Subcutaneous abdominal adipose tissue (tissue), 5 donors: ENCODE results near the gene PMEL.
A peak's percentile ranks its signal among the peaks of the same experiment; 100 is the strongest.
"Not testable (repeated sequence)": the region's sequence is repeated elsewhere in the genome, so short reads cannot be mapped to it uniquely, and the experiment has no call there.

Experiments
- H3K27ac ChIP-seq: one replicate; pipeline ENCODE4 v1.7.0; 2013; ENCODE audit warnings: low read depth, mild to moderate bottlenecking, inconsistent platforms, low read length, moderate library complexity
- H3K27me3 ChIP-seq, 5 donors: one replicate each; pipeline ENCODE4 v1.7.0; 2013; ENCODE audit warnings: low read length in 5 of 5, inconsistent platforms in 1 of 5; ENCODE audit not compliant: control insufficient read depth in 5 of 5, insufficient read depth in 4 of 5
- H3K36me3 ChIP-seq, 5 donors: one replicate each; pipeline ENCODE4 v1.7.0; 2013; ENCODE audit warnings: low read length in 5 of 5; ENCODE audit not compliant: control insufficient read depth in 5 of 5, insufficient read depth in 5 of 5
- H3K4me1 ChIP-seq, 5 donors: one replicate each; pipeline ENCODE4 v1.7.0; 2013; ENCODE audit warnings: low read length in 5 of 5, mild to moderate bottlenecking in 3 of 5, moderate library complexity in 1 of 5; ENCODE audit not compliant: control insufficient read depth in 5 of 5, insufficient read depth in 5 of 5
- H3K4me3 ChIP-seq, 5 donors: one replicate each; pipeline ENCODE4 v1.7.0; 2013; ENCODE audit warnings: low read length in 5 of 5, low read depth in 1 of 5
- H3K9ac ChIP-seq, 5 donors: one replicate each; pipeline ENCODE4 v1.7.0; 2013; ENCODE audit warnings: low read length in 5 of 5, mild to moderate bottlenecking in 4 of 5, moderate library complexity in 3 of 5
- H3K9me3 ChIP-seq, 5 donors: one replicate each; pipeline ENCODE4 v1.7.0; 2013; ENCODE audit warnings: low read length in 5 of 5; ENCODE audit not compliant: control insufficient read depth in 5 of 5
- donor health status: healthy.
- donor health status: healthy.
- donor health status: healthy.
- donor health status: healthy.
- donor health status: healthy.

Gene PMEL

GRCh38 chr12:55965941-55966407, at the start of gene PMEL:
TSS of gene PMEL (minus strand) at chr12:55966042. CDS start at chr12:55966011, 31 bp downstream.
- H3K9me3 ChIP-seq = no peaks in the 10 kb centered on the region
- peak within 1 kb of the TSS; percentile 86 to 92 (median 90) for H3K4me3 ChIP-seq
- peak within 1 kb of the TSS; percentile 80 to 89 (median 86) for H3K9ac ChIP-seq
- peaks cover 0 to 21% (median 17%) of the 10 kb centered on the region in 5 donors for H3K4me1 ChIP-seq
- H3K27me3 ChIP-seq = no peaks in the 10 kb centered on the region
- peaks cover 0 to 4% (median under 1%) of the 10 kb centered on the region in 5 donors for H3K36me3 ChIP-seq
- H3K27ac ChIP-seq = peak within 1 kb of the TSS; percentile 61

GRCh38 chr12:56014205-56014604, 48.4 kb upstream of the PMEL start:
- peaks cover 0 to 14% (median 12%) of the 10 kb centered on the region in 5 donors for H3K4me1 ChIP-seq
- no peak overlapping the region for H3K4me3 ChIP-seq
- no peaks in the 10 kb centered on the region for H3K9me3 ChIP-seq
- no peak overlapping the region for H3K9ac ChIP-seq
- no peaks in the 10 kb centered on the region for H3K27me3 ChIP-seq
- H3K36me3 ChIP-seq = peaks cover 0 to 12% (median 6%) of the 10 kb centered on the region in 5 donors
- no peak overlapping the region for H3K27ac ChIP-seq

GRCh38 chr12:56013482-56013881, 47.6 kb upstream of the PMEL start:
- H3K4me1 ChIP-seq = peaks cover 0 to 19% (median 17%) of the 10 kb centered on the region in 5 donors
- no peak overlapping the region for H3K9ac ChIP-seq
- H3K27me3 ChIP-seq = no peaks in the 10 kb centered on the region
- H3K4me3 ChIP-seq = no peak overlapping the region
- H3K9me3 ChIP-seq = no peaks in the 10 kb centered on the region
- peaks cover 0 to 9% (median 5%) of the 10 kb centered on the region in 5 donors for H3K36me3 ChIP-seq
- no peak overlapping the region for H3K27ac ChIP-seq

- Histone ChIP-seq H3K4me1 (peaks cover 1 to 32% (median 30%) of the 10 kb centered on the region in 5 donors), H3K27ac (no peak overlapping the region), H3K9me3 (no peaks in the 10 kb centered on the region), H3K9ac (no peak overlapping the region), H3K4me3 (no peak overlapping the region), H3K36me3 (peaks cover 0 to 3% (median 0%) of the 10 kb centered on the region in 5 donors), H3K27me3 (no peaks in the 10 kb centered on the region)
Observed at GRCh38 chr12:56011509-56012090, 45.8 kb upstream of the PMEL start.

GRCh38 chr12:56010111-56010570, 44.3 kb upstream of the PMEL start:
- H3K27me3 ChIP-seq = no peaks in the 10 kb centered on the region
- H3K36me3 ChIP-seq = peaks cover 0 to 3% (median 0%) of the 10 kb centered on the region in 5 donors
- H3K27ac ChIP-seq = peak overlapping the region; percentile 91
- peaks cover 1 to 32% (median 30%) of the 10 kb centered on the region in 5 donors for H3K4me1 ChIP-seq
- peak overlapping the region in 1 of 5 donors; percentile 26 for H3K4me3 ChIP-seq
- H3K9ac ChIP-seq = peak overlapping the region in 3 of 5 donors; percentile 5 to 54 (median 42)
- H3K9me3 ChIP-seq = no peaks in the 10 kb centered on the region

GRCh38 chr12:56007564-56008559, 42.0 kb upstream of the PMEL start:
- peaks cover 1 to 32% (median 30%) of the 10 kb centered on the region in 5 donors for H3K4me1 ChIP-seq
- H3K27me3 ChIP-seq = no peaks in the 10 kb centered on the region
- H3K9ac ChIP-seq = peak overlapping the region in 4 of 5 donors; percentile 74 to 92 (median 84)
- peak overlapping the region; percentile 58 to 89 (median 73) for H3K4me3 ChIP-seq
- H3K9me3 ChIP-seq = no peaks in the 10 kb centered on the region
- H3K27ac ChIP-seq = peak overlapping the region; percentile 90
- H3K36me3 ChIP-seq = peaks cover 0 to 21% (median 18%) of the 10 kb centered on the region in 5 donors

- no peak overlapping the region for H3K27ac ChIP-seq
- peaks cover 0 to 37% (median 27%) of the 10 kb centered on the region in 5 donors for H3K36me3 ChIP-seq
- H3K27me3 ChIP-seq = no peaks in the 10 kb centered on the region
- H3K4me1 ChIP-seq = peaks cover 0 to 22% (median 17%) of the 10 kb centered on the region in 5 donors
- H3K9me3 ChIP-seq = no peaks in the 10 kb centered on the region
- H3K9ac ChIP-seq = no peak overlapping the region
- no peak overlapping the region for H3K4me3 ChIP-seq
Observed at GRCh38 chr12:56004211-56004610, 38.4 kb upstream of the PMEL start.

GRCh38 chr12:56003376-56003775, 37.5 kb upstream of the PMEL start:
- H3K9me3 ChIP-seq, H3K27me3 ChIP-seq, H3K27ac ChIP-seq, H3K9ac ChIP-seq, H3K4me3 ChIP-seq: not testable (repeated sequence)
- peaks cover 0 to 19% (median 16%) of the 10 kb centered on the region in 5 donors for H3K4me1 ChIP-seq
- H3K36me3 ChIP-seq = peaks cover 0 to 37% (median 27%) of the 10 kb centered on the region in 5 donors

- peaks cover 7 to 22% (median 18%) of the 10 kb centered on the region in 5 donors for H3K4me1 ChIP-seq
- H3K4me3 ChIP-seq = no peak overlapping the region
- no peak overlapping the region for H3K27ac ChIP-seq
- peak overlapping the region in 3 of 5 donors; percentile 21 to 31 (median 22) for H3K9ac ChIP-seq
- H3K27me3 ChIP-seq = no peaks in the 10 kb centered on the region
- H3K9me3 ChIP-seq = no peaks in the 10 kb centered on the region
- peaks cover 0 to 37% (median 27%) of the 10 kb centered on the region in 5 donors for H3K36me3 ChIP-seq
Observed at GRCh38 chr12:56001487-56002100, 35.8 kb upstream of the PMEL start.
